ENCODE results near the gene TATDN2.

DNA sequence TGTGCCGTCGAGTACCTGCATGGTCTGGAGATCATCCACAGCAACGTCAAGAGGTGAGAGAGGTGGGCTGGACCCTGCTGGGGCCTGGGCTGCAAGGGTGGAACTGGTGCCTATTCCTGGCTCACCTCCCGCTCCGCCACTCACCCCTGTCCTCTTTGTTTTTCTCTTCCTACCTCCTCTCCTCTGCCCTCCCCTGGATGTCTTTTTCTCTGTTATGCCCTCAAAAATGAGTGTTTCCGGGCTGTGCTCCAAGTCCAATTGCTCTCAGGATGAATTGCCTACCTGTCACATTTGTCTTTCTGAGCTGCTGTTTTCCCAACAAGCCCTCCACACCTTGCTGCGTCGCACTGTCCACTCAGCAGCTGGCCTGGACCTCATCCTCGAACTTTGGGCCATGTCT lies 28.5 kb upstream of the TATDN2 start:
- TF ChIP-seq, protein P1, sequence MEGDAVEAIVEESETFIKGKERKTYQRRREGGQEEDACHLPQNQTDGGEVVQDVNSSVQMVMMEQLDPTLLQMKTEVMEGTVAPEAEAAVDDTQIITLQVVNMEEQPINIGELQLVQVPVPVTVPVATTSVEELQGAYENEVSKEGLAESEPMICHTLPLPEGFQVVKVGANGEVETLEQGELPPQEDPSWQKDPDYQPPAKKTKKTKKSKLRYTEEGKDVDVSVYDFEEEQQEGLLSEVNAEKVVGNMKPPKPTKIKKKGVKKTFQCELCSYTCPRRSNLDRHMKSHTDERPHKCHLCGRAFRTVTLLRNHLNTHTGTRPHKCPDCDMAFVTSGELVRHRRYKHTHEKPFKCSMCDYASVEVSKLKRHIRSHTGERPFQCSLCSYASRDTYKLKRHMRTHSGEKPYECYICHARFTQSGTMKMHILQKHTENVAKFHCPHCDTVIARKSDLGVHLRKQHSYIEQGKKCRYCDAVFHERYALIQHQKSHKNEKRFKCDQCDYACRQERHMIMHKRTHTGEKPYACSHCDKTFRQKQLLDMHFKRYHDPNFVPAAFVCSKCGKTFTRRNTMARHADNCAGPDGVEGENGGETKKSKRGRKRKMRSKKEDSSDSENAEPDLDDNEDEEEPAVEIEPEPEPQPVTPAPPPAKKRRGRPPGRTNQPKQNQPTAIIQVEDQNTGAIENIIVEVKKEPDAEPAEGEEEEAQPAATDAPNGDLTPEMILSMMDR (IDR thresholded peaks at IDR 0.05): no peak
- TF ChIP-seq, protein P2, sequence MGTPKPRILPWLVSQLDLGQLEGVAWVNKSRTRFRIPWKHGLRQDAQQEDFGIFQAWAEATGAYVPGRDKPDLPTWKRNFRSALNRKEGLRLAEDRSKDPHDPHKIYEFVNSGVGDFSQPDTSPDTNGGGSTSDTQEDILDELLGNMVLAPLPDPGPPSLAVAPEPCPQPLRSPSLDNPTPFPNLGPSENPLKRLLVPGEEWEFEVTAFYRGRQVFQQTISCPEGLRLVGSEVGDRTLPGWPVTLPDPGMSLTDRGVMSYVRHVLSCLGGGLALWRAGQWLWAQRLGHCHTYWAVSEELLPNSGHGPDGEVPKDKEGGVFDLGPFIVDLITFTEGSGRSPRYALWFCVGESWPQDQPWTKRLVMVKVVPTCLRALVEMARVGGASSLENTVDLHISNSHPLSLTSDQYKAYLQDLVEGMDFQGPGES (IDR thresholded peaks at IDR 0.05; ENCODE audit: low read depth, low read length): no peak
- no peak for TF ChIP-seq YY1 (IDR thresholded peaks at IDR 0.05; ENCODE audit: low read depth)
- no peak for TF ChIP-seq TAF1 (IDR thresholded peaks at IDR 0.05; ENCODE audit: borderline replicate concordance, low read depth, low read length)
- TF ChIP-seq EZH2phosphoT487 (IDR thresholded peaks at IDR 0.05; ENCODE audit: borderline replicate concordance, low read depth): no peak
- TF ChIP-seq, protein P3, sequence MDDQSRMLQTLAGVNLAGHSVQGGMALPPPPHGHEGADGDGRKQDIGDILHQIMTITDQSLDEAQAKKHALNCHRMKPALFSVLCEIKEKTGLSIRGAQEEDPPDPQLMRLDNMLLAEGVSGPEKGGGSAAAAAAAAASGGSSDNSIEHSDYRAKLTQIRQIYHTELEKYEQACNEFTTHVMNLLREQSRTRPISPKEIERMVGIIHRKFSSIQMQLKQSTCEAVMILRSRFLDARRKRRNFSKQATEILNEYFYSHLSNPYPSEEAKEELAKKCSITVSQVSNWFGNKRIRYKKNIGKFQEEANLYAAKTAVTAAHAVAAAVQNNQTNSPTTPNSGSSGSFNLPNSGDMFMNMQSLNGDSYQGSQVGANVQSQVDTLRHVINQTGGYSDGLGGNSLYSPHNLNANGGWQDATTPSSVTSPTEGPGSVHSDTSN (IDR thresholded peaks at IDR 0.05): no peak
- TF ChIP-seq JUND (IDR thresholded peaks at IDR 0.05): no peak
- TF ChIP-seq, protein P4, sequence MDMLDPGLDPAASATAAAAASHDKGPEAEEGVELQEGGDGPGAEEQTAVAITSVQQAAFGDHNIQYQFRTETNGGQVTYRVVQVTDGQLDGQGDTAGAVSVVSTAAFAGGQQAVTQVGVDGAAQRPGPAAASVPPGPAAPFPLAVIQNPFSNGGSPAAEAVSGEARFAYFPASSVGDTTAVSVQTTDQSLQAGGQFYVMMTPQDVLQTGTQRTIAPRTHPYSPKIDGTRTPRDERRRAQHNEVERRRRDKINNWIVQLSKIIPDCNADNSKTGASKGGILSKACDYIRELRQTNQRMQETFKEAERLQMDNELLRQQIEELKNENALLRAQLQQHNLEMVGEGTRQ (IDR thresholded peaks at IDR 0.05; ENCODE audit: borderline replicate concordance, low read depth, low read length): no peak
- TF ChIP-seq, protein P5, sequence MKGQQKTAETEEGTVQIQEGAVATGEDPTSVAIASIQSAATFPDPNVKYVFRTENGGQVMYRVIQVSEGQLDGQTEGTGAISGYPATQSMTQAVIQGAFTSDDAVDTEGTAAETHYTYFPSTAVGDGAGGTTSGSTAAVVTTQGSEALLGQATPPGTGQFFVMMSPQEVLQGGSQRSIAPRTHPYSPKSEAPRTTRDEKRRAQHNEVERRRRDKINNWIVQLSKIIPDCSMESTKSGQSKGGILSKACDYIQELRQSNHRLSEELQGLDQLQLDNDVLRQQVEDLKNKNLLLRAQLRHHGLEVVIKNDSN (IDR thresholded peaks at IDR 0.05; ENCODE audit: borderline replicate concordance, low read depth): no peak
- TF ChIP-seq, protein P6, sequence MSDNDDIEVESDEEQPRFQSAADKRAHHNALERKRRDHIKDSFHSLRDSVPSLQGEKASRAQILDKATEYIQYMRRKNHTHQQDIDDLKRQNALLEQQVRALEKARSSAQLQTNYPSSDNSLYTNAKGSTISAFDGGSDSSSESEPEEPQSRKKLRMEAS (IDR thresholded peaks at IDR 0.05; ENCODE audit: low read depth): no peak
- no peak for TF ChIP-seq MXI1 (IDR thresholded peaks at IDR 0.05; ENCODE audit: low read depth, low read length)
- no peak for TF ChIP-seq SIN3A (IDR thresholded peaks at IDR 0.05; ENCODE audit: borderline replicate concordance, low read depth, low read length)
- no peak for TF ChIP-seq EP300 (IDR thresholded peaks at IDR 0.05; ENCODE audit: borderline replicate concordance in 1 of 2, low read depth in 1 of 2, low read length in 1 of 2)

All from SK-N-SH (cell line).